ENCODE results near the gene UCN. TPM values are rescaled to one million over a fixed set of nuclear protein-coding genes. Genes with fewer than 3 reads are reported as not detected.

Gene UCN
- polyA plus RNA-seq, 1 donor from 2014 or later = 9.0 TPM

Other genes with a start within 250 kb of the UCN start
- 263 and 292 TPM in 2 replicates for gene OST4, start 236.8 kb downstream of the UCN start, polyA plus RNA-seq
- gene EMILIN1, start 229.8 kb downstream of the UCN start, polyA plus RNA-seq = 1.3 and 2.2 TPM in 2 replicates
- 3.1 and 4.1 TPM in 2 replicates for gene KHK, start 221.7 kb downstream of the UCN start, polyA plus RNA-seq
- 24.5 and 33.7 TPM in 2 replicates for gene CGREF1, start 189.3 kb downstream of the UCN start, polyA plus RNA-seq
- gene ABHD1, start 184.6 kb downstream of the UCN start, polyA plus RNA-seq = not detected in 2 replicates
- 121 and 123 TPM in 2 replicates for gene PREB, start 173.8 kb downstream of the UCN start, polyA plus RNA-seq
- gene PRR30, start 169.0 kb downstream of the UCN start, polyA plus RNA-seq = not detected in 2 replicates
- not detected in 2 replicates for gene TCF23, start 159.4 kb downstream of the UCN start, polyA plus RNA-seq
- 94.3 and 121 TPM in 2 replicates for gene ATRAID, start 96.4 kb downstream of the UCN start, polyA plus RNA-seq
- 64.3 and 98.4 TPM in 2 replicates for gene SLC5A6, start 96.2 kb downstream of the UCN start, polyA plus RNA-seq
- gene CAD, start 91.1 kb downstream of the UCN start, polyA plus RNA-seq = 14.2 and 22.8 TPM in 2 replicates
- not detected in 2 replicates for gene SLC30A3, start 45.4 kb downstream of the UCN start, polyA plus RNA-seq
- not detected in 2 replicates for gene DNAJC5G, start 33.0 kb downstream of the UCN start, polyA plus RNA-seq
- 0.28 TPM in 1 of 2 replicates, not detected in the other for gene TRIM54, start 26.0 kb downstream of the UCN start, polyA plus RNA-seq
- 79.6 and 104 TPM in 2 replicates for gene MPV17, start 14.7 kb upstream of the UCN start, polyA plus RNA-seq
- 27.8 and 37.2 TPM in 2 replicates for gene GTF3C2, start 48.3 kb upstream of the UCN start, polyA plus RNA-seq
- gene EIF2B4, start 61.9 kb upstream of the UCN start, polyA plus RNA-seq = 43.7 and 45.3 TPM in 2 replicates
- 69.8 and 86.9 TPM in 2 replicates for gene SNX17, start 62.2 kb upstream of the UCN start, polyA plus RNA-seq
- gene ZNF513, start 72.3 kb upstream of the UCN start, polyA plus RNA-seq = 40.5 and 46.8 TPM in 2 replicates
- gene PPM1G, start 101.1 kb upstream of the UCN start, polyA plus RNA-seq = 99.0 and 107 TPM in 2 replicates
- gene NRBP1, start 120.2 kb upstream of the UCN start, polyA plus RNA-seq = 115 and 161 TPM in 2 replicates
- gene KRTCAP3, start 133.9 kb upstream of the UCN start, polyA plus RNA-seq = 2.3 and 4.0 TPM in 2 replicates
- 18.2 and 26.9 TPM in 2 replicates for gene IFT172, start 181.3 kb upstream of the UCN start, polyA plus RNA-seq
- gene FNDC4, start 186.8 kb upstream of the UCN start, polyA plus RNA-seq = 68.2 and 101 TPM in 2 replicates
- 2.3 and 2.5 TPM in 2 replicates for gene GCKR, start 188.4 kb upstream of the UCN start, polyA plus RNA-seq